Neural cell (in vitro differentiated cells): ENCODE measurements around the gene PIP5K1B. TPM values are rescaled to one million over a fixed set of nuclear protein-coding genes. Genes with fewer than 3 reads are reported as not detected.

ENCODE experiments used
- H2AFZ ChIP-seq: fragments of 200-600, 300-800 bp; sonication (generic), shearing (Covaris generic); 2 replicates; pipeline ENCODE4 v1.6.0; 2014; ENCODE audit warnings: low read depth, mild to moderate bottlenecking, antibody characterized with exemption, low read length, moderate library complexity
- H3F3A ChIP-seq: fragments of 200-600 bp; shearing (Covaris generic); 2 replicates; pipeline ENCODE4 v1.6.1; 2016; ENCODE audit warnings: mild to moderate bottlenecking, moderate library complexity, mixed read lengths, antibody characterized with exemption, low read length; ENCODE audit not compliant: insufficient read depth, poor library complexity, severe bottlenecking
- H3K27ac ChIP-seq: fragments of 200-600, 300-800 bp; sonication (generic), shearing (Covaris generic); 2 replicates; pipeline ENCODE4 v1.5.1; 2014; ENCODE audit warnings: mild to moderate bottlenecking, low read length, moderate library complexity
- H3K27me3 ChIP-seq: fragments of 300-800, 200-600 bp; sonication (generic), shearing (Covaris generic); 2 replicates; pipeline ENCODE4 v1.6.0; 2014; ENCODE audit warnings: mild to moderate bottlenecking, low read depth, low read length, moderate library complexity; ENCODE audit not compliant: insufficient read depth
- H3K36me3 ChIP-seq: fragments of 300-800, 200-600 bp; sonication (generic), shearing (Covaris generic); 2 replicates; pipeline ENCODE4 v1.5.1; 2014; ENCODE audit warnings: mild to moderate bottlenecking, antibody characterized with exemption, low read length, moderate library complexity; ENCODE audit not compliant: insufficient read depth
- H3K4me2 ChIP-seq: fragments of 300-800, 200-600 bp; sonication (generic), shearing (Covaris generic); 2 replicates; pipeline ENCODE4 v1.6.0; 2014; ENCODE audit warnings: mild to moderate bottlenecking, low read length
- H3K4me3 ChIP-seq: fragments of 300-800, 200-600 bp; sonication (generic), shearing (Covaris generic); 2 replicates; pipeline ENCODE4 v1.5.1; 2014; ENCODE audit warnings: mild to moderate bottlenecking, low read length, moderate library complexity
- H3K79me2 ChIP-seq: fragments of 200-600 bp; shearing (Covaris generic); replicated peaks from 2 replicates; pipeline ENCODE4 v1.6.0; 2014; ENCODE audit warnings: mild to moderate bottlenecking, low read length, moderate library complexity; ENCODE audit not compliant: insufficient read depth
- H3K9ac ChIP-seq: fragments of 300-800, 200-600 bp; sonication (generic), shearing (Covaris generic); 2 replicates; pipeline ENCODE4 v1.6.1; 2016; ENCODE audit warnings: mild to moderate bottlenecking, low read length, mixed read lengths
- H3K9me2 ChIP-seq: fragments of 200-600 bp; shearing (Covaris generic); 2 replicates; pipeline ENCODE4 v1.6.1; 2016; ENCODE audit warnings: mild to moderate bottlenecking, low read length, mixed read lengths; ENCODE audit not compliant: insufficient read depth
- H3K9me3 ChIP-seq: fragments of 200-600, 300-800 bp; sonication (generic), shearing (Covaris generic); 2 replicates; pipeline ENCODE4 v1.6.1; 2016; ENCODE audit warnings: mild to moderate bottlenecking, mixed run types, low read length, moderate library complexity, mixed read lengths
- H4K20me1 ChIP-seq: fragments of 200-600 bp; shearing (Covaris generic); 2 replicates; pipeline ENCODE4 v1.6.1; 2016; ENCODE audit warnings: mild to moderate bottlenecking, mixed run types; ENCODE audit not compliant: insufficient read depth
- CTCF ChIP-seq: fragments of 450-650 bp; IDR thresholded peaks from 2 replicates; pipeline ENCODE4 v1.5.1; 2014; ENCODE audit warnings: antibody characterized with exemption, mild to moderate bottlenecking, moderate library complexity; ENCODE audit not compliant: poor library complexity, severe bottlenecking
- EP300 ChIP-seq: fragments of 450-650 bp; conservative IDR thresholded peaks from 2 replicates; pipeline ENCODE4 v1.6.1; 2014; ENCODE audit warnings: antibody characterized with exemption, mild to moderate bottlenecking, moderate library complexity; ENCODE audit not compliant: poor library complexity, severe bottlenecking
- EZH2 ChIP-seq: fragments of 200-600, 300-800 bp; shearing (Covaris generic), sonication (generic); IDR thresholded peaks from 2 replicates; pipeline ENCODE4 v1.6.1; 2014; ENCODE audit warnings: antibody characterized with exemption, low read length, borderline replicate concordance, mild to moderate bottlenecking; ENCODE audit not compliant: insufficient read depth, poor library complexity, severe bottlenecking
- MXI1 ChIP-seq: fragments of 450-650 bp; conservative IDR thresholded peaks from 2 replicates; pipeline ENCODE4 v1.6.1; 2014; ENCODE audit warnings: antibody characterized with exemption, mild to moderate bottlenecking; ENCODE audit not compliant: poor library complexity, severe bottlenecking
- POLR2AphosphoS5 ChIP-seq: IDR thresholded peaks from 2 replicates; pipeline ENCODE4 v1.6.1; 2012
- RAD21 ChIP-seq: fragments of 450-650 bp; conservative IDR thresholded peaks from 2 replicates; pipeline ENCODE4 v1.6.1; 2014; ENCODE audit warnings: antibody characterized with exemption, mild to moderate bottlenecking, moderate library complexity
- SMC3 ChIP-seq: fragments of 450-650 bp; conservative IDR thresholded peaks from 2 replicates; pipeline ENCODE4 v1.6.1; 2014; ENCODE audit warnings: antibody characterized with exemption, mild to moderate bottlenecking, moderate library complexity; ENCODE audit not compliant: poor library complexity
- TAF1 ChIP-seq: IDR thresholded peaks from 2 replicates; pipeline ENCODE4 v1.6.1; 2012; ENCODE audit warnings: low read depth
- polyA plus RNA-seq: library from polyadenylated mRNA; depleted of rRNA; stranded (reverse); fragments of >200 nt; gene quantifications from 2 replicates; pipeline ENCODE4 v1.2.3, GENCODE V29; 2014
- TF ChIP-seq, protein P1 (sequence below): IDR thresholded peaks from 2 replicates; pipeline ENCODE4 v1.6.1; 2012; ENCODE audit warnings: borderline replicate concordance

The PIP5K1B gene
- polyA plus RNA-seq, 1 donor from 2014 or later = 1.5 TPM

DNA sequence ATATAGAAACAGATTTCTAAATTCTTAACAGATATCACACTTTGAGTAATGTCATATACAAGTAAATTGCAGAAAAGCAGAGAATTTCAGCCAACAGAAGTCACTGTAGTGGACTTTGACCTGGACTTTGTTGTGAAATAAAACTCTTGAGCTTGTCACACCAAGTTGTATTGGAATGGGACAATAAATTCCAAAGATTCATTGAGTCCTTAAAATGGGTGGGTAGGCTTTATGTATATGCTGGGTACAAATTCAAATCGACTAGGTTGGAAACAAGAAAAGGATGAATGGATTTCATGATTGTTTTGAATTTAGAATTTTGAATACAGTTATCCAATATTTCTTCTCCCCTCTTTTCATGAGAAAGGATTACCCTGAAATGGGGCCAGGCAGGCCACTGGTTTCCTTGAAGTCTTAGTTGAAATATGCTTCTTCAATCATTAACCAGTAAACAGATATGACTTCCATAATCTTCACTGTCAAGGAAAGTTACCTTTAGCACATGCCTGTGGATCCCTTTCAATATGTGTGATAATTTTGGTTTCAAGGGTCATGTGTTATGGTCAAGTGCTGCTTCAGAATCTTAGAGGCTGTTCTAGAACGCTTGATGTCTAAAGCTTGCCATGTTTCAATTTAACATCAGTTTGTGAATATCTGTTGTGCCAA, 25.7 kb downstream of the PIP5K1B start:
- TF ChIP-seq, protein P1, sequence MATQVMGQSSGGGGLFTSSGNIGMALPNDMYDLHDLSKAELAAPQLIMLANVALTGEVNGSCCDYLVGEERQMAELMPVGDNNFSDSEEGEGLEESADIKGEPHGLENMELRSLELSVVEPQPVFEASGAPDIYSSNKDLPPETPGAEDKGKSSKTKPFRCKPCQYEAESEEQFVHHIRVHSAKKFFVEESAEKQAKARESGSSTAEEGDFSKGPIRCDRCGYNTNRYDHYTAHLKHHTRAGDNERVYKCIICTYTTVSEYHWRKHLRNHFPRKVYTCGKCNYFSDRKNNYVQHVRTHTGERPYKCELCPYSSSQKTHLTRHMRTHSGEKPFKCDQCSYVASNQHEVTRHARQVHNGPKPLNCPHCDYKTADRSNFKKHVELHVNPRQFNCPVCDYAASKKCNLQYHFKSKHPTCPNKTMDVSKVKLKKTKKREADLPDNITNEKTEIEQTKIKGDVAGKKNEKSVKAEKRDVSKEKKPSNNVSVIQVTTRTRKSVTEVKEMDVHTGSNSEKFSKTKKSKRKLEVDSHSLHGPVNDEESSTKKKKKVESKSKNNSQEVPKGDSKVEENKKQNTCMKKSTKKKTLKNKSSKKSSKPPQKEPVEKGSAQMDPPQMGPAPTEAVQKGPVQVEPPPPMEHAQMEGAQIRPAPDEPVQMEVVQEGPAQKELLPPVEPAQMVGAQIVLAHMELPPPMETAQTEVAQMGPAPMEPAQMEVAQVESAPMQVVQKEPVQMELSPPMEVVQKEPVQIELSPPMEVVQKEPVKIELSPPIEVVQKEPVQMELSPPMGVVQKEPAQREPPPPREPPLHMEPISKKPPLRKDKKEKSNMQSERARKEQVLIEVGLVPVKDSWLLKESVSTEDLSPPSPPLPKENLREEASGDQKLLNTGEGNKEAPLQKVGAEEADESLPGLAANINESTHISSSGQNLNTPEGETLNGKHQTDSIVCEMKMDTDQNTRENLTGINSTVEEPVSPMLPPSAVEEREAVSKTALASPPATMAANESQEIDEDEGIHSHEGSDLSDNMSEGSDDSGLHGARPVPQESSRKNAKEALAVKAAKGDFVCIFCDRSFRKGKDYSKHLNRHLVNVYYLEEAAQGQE = no peak
- no peaks in the 10 kb centered on the region for H3K9me3 ChIP-seq
- no peaks in the 10 kb centered on the region for H4K20me1 ChIP-seq
- no peak overlapping the region for H3K4me3 ChIP-seq
- H3K79me2 ChIP-seq = no peaks in the 10 kb centered on the region
- no peak overlapping the region for H2AFZ ChIP-seq
- H3K27ac ChIP-seq = no peak overlapping the region
- H3K9ac ChIP-seq = no peak overlapping the region
- H3K4me2 ChIP-seq = no peak overlapping the region
- no peaks in the 10 kb centered on the region for H3K9me2 ChIP-seq
- no peaks in the 10 kb centered on the region for H3K36me3 ChIP-seq
- no peaks in the 10 kb centered on the region for H3F3A ChIP-seq
- no peaks in the 10 kb centered on the region for H3K27me3 ChIP-seq

DNA sequence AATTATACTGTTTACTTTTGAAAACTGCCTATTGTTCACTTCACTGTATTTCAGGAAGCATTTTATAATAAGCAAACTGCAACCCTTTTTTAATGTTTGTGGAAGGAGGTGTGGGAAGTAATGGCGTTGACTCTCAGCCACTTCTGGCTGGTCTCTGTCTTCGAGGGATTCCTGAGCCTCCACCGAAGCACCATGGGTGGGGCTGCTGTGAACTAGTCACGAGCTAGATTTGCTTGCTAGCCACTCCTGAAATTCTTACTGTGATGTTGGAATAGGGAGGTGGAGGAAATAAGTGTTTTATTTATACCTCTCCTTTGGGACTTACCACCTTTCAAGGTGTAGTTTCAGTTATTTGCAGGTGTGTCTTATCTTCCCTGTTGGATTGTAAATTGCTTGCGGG, 26.8 kb downstream of the PIP5K1B start:
- no peak overlapping the region for H2AFZ ChIP-seq
- no peaks in the 10 kb centered on the region for H3K9me3 ChIP-seq
- TF ChIP-seq CTCF (no peak), EZH2 (no peak), SMC3 (no peak), POLR2AphosphoS5 (no peak), EP300 (no peak), RAD21 (no peak), TAF1 (no peak), MXI1 (no peak)
- TF ChIP-seq, protein P1 = no peak
- no peak overlapping the region for H3K4me2 ChIP-seq
- no peaks in the 10 kb centered on the region for H3K79me2 ChIP-seq
- H3K27me3 ChIP-seq = no peaks in the 10 kb centered on the region
- no peak overlapping the region for H3K9ac ChIP-seq
- H3K4me3 ChIP-seq = no peak overlapping the region
- no peaks in the 10 kb centered on the region for H3K9me2 ChIP-seq
- no peaks in the 10 kb centered on the region for H3K36me3 ChIP-seq
- H4K20me1 ChIP-seq = no peaks in the 10 kb centered on the region
- no peak overlapping the region for H3K27ac ChIP-seq
- H3F3A ChIP-seq = no peaks in the 10 kb centered on the region
